PC-3 (cell line): ENCODE measurements around the gene PARVA. TPM values are rescaled to one million over a fixed set of nuclear protein-coding genes. Genes with fewer than 3 reads are reported as not detected.

Experiments used
- ATAC-seq: fragments of 200-7000 bp; cut with Tn5 transposase; 2 replicates; pipeline ENCODE4 v1.9.1; 2020; ENCODE audit warnings: mild to moderate bottlenecking, moderate library complexity
- BruUV-seq: library from RNA; stranded (reverse); fragments of 400-500 nt; replicated peaks from 2 replicates; lab custom pipeline; 2021; lab: Mats Ljungman, UMichigan
- CTCF ChIA-PET: fragments of 300-600 bp; sonication (Branson Sonifier 250); formaldehyde crosslinking; loops from one replicate; lab custom pipeline; 2022; ENCODE audit warnings: antibody characterized with exemption; lab: Charles Lee
- POLR2A ChIA-PET: fragments of 300-600 bp; sonication (Branson Sonifier 250); formaldehyde crosslinking; loops from one replicate; lab custom pipeline; 2022; ENCODE audit warnings: antibody characterized with exemption; ENCODE audit not compliant: unreplicated experiment; lab: Charles Lee
- DNase-seq: peaks from one replicate; pipeline ENCODE4 v3.0.0-alpha.2; 2015
- H2AFZ ChIP-seq: fragments of 300-600 bp; sonication (generic); 2 replicates; pipeline ENCODE4 v1.6.0; 2016; ENCODE audit warnings: antibody characterized with exemption, low read length
- H3F3A ChIP-seq: fragments of 300-600 bp; sonication (generic); one replicate; pipeline ENCODE4 v1.6.0; 2017; ENCODE audit warnings: antibody characterized with exemption, low read length, control low read depth, mild to moderate bottlenecking; ENCODE audit not compliant: unreplicated experiment
- H3K27ac ChIP-seq: fragments of 300-600 bp; sonication (generic); 2 replicates; pipeline ENCODE4 v1.5.1; 2016; ENCODE audit warnings: mild to moderate bottlenecking, low read length
- H3K27me3 ChIP-seq: fragments of 300-600 bp; sonication (generic); 2 replicates; pipeline ENCODE4 v1.6.1; 2016; ENCODE audit warnings: low read length, mixed read lengths
- H3K36me3 ChIP-seq: fragments of 300-600 bp; sonication (generic); 2 replicates; pipeline ENCODE4 v1.6.1; 2016; ENCODE audit warnings: low read depth, mixed run types, low read length, mixed read lengths
- H3K4me1 ChIP-seq: fragments of 300-600 bp; sonication (generic); 2 replicates; pipeline ENCODE4 v1.5.1; 2016; ENCODE audit warnings: low read length; ENCODE audit not compliant: insufficient read depth
- H3K4me2 ChIP-seq: fragments of 300-600 bp; sonication (generic); 2 replicates; pipeline ENCODE4 v1.6.0; 2016; ENCODE audit warnings: low read length
- H3K4me3 ChIP-seq: fragments of 300-600 bp; sonication (generic); 2 replicates; pipeline ENCODE4 v1.5.1; 2016; ENCODE audit warnings: mild to moderate bottlenecking, low read length, mixed read lengths
- H3K79me2 ChIP-seq: fragments of 300-600 bp; sonication (generic); 2 replicates; pipeline ENCODE4 v1.6.1; 2017; ENCODE audit warnings: low read length, mixed read lengths
- H3K9ac ChIP-seq: fragments of 300-600 bp; sonication (generic); 2 replicates; pipeline ENCODE4 v1.6.0; 2016; ENCODE audit warnings: mild to moderate bottlenecking, low read length
- H3K9me2 ChIP-seq: fragments of 300-600 bp; sonication (generic); replicated peaks from 2 replicates; pipeline ENCODE4 v1.6.1; 2016; ENCODE audit warnings: mixed run types, low read length, mixed read lengths
- H3K9me3 ChIP-seq: fragments of 300-600 bp; sonication (generic); 2 replicates; pipeline ENCODE4 v1.6.1; 2016; ENCODE audit warnings: low read length, mixed read lengths
- H4K20me1 ChIP-seq: fragments of 300-600 bp; sonication (generic); 2 replicates; pipeline ENCODE4 v1.6.1; 2016; ENCODE audit warnings: low read length, mixed read lengths
- CTCF ChIP-seq: fragments of 300-600 bp; sonication (generic); conservative IDR thresholded peaks from 2 replicates; pipeline ENCODE4 v1.5.1; 2017; ENCODE audit warnings: antibody characterized with exemption, low read depth, mild to moderate bottlenecking, low read length
- EZH2 ChIP-seq: fragments of 300-600 bp; sonication (generic); IDR thresholded peaks from one replicate; pipeline ENCODE4 v1.6.1; 2017; ENCODE audit warnings: antibody characterized with exemption, mild to moderate bottlenecking, low read length; ENCODE audit not compliant: unreplicated experiment
- EZH2phosphoT487 ChIP-seq: fragments of 300-600 bp; sonication (generic); IDR thresholded peaks from 2 replicates; pipeline ENCODE4 v1.6.1; 2018; ENCODE audit warnings: mild to moderate bottlenecking, antibody characterized with exemption, low read length, borderline replicate concordance
- intact Hi-C: fragments of 100-400 bp; cut with micrococcal nuclease; formaldehyde crosslinking; loops from 2 replicates; pipeline ENCODE4 v1.9.0; 2023
- total RNA-seq: library from RNA; depleted of rRNA; stranded (reverse); fragments of >200 nt; gene quantifications from 2 replicates; pipeline ENCODE4 v1.2.3, GENCODE V29; 2014

PARVA gene
- total RNA-seq, 1 experiment from 2014 or later, result 13.5 TPM

DNA sequence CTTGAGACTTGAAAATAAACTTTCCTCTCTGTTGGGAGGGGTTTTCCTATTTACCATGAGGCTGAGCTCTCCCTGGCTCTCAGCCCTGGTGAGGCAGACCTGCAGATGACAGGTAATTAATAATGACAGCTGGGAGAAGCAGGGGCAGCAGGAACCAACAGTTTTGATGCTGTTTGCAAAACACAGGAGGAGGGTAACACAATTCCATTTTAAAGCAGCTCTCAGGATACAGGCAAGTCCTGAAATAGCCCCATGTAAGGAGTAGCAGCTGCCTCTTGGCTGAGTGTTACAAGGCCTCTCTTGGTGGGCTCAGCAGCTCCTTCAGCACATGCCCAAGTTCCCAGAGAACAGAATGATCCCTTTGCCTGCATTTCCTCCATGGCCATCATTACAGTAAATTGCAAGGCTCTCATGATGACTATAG lies 13.3 kb downstream of the PARVA start:
- TF ChIP-seq EZH2phosphoT487 (no peak), EZH2 (no peak), CTCF (no peak)
- no peak for DNase-seq
- CTCF ChIA-PET, result no interaction called here
- Histone ChIP-seq H3K9ac (no peak overlapping the region), H4K20me1 (no peaks in the 10 kb centered on the region), H3K9me3 (no peaks in the 10 kb centered on the region), H3K27me3 (no peaks in the 10 kb centered on the region), H3K4me2 (no peak overlapping the region), H3K27ac (no peak overlapping the region), H3K9me2 (no peaks in the 10 kb centered on the region), H3K4me1 (no peaks in the 10 kb centered on the region), H3K36me3 (no peaks in the 10 kb centered on the region), H3K79me2 (peaks cover 15% of the 10 kb centered on the region; the same call in 1 of the 2 replicates), H3F3A (no peaks in the 10 kb centered on the region), H2AFZ (no peak overlapping the region), H3K4me3 (no peak overlapping the region)
- BruUV-seq, result no TSS peak
- no peak for ATAC-seq
- POLR2A ChIA-PET, result no interaction called here
- intact Hi-C loops, result no loop called here

GRCh38 chr11:12392672-12393071 lies 15.3 kb downstream of the PARVA start:
- no peak for TF ChIP-seq EZH2
- no peak for TF ChIP-seq EZH2phosphoT487
- TF ChIP-seq CTCF, result no peak
- H2AFZ ChIP-seq, result no peak overlapping the region
- no peaks in the 10 kb centered on the region for H3K9me2 ChIP-seq
- ATAC-seq, result no peak
- no peak overlapping the region for H3K4me2 ChIP-seq
- no peaks in the 10 kb centered on the region for H3K4me1 ChIP-seq
- no peaks in the 10 kb centered on the region for H3K27me3 ChIP-seq
- no peaks in the 10 kb centered on the region for H3K9me3 ChIP-seq
- H3K4me3 ChIP-seq, result no peak overlapping the region
- H3K36me3 ChIP-seq, result no peaks in the 10 kb centered on the region
- H3K79me2 ChIP-seq, result peaks cover 15% of the 10 kb centered on the region; the same call in 1 of the 2 replicates
- no peaks in the 10 kb centered on the region for H4K20me1 ChIP-seq
- no peak for DNase-seq
- no peak overlapping the region for H3K27ac ChIP-seq
- ChIA-PET CTCF (no interaction called here), POLR2A (no interaction called here)
- H3F3A ChIP-seq, result no peaks in the 10 kb centered on the region
- intact Hi-C loops, result no loop called here
- H3K9ac ChIP-seq, result no peak overlapping the region
- BruUV-seq, result no TSS peak

DNA sequence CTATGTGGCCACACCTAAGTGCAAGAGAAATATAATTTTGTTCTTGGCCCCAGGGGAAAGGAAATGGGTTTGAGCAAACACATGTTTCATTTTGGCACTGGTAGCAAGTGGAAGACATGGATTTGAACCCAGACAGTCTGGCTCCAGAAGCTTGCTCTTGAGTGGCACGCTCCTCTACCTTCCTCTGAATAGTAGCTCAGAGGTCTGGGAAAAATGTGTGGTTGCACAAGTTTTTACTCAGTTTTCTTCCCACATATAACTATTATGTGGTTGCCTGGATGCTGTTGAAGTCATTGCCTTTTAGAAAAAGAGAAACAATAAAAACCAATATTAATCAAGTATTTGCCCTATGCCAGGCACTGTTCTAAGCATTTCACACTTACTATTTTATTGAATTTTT lies 16.3 kb downstream of the PARVA start:
- no peak overlapping the region for H3K27ac ChIP-seq
- CTCF ChIA-PET, result no interaction called here

More for the DNA sequence above, 16.3 kb downstream of the PARVA start:
- Histone ChIP-seq H3K4me1 (no peaks in the 10 kb centered on the region), H3K4me3 (no peak overlapping the region), H3K36me3 (no peaks in the 10 kb centered on the region), H3F3A (no peaks in the 10 kb centered on the region), H3K27me3 (no peaks in the 10 kb centered on the region), H3K9me3 (no peaks in the 10 kb centered on the region), H3K4me2 (no peak overlapping the region), H4K20me1 (no peaks in the 10 kb centered on the region), H3K9ac (no peak overlapping the region), H3K9me2 (no peaks in the 10 kb centered on the region), H3K79me2 (peaks cover 10% of the 10 kb centered on the region; the same call in 1 of the 2 replicates), H2AFZ (no peak overlapping the region)
- POLR2A ChIA-PET, result no interaction called here
- TF ChIP-seq EZH2 (no peak), EZH2phosphoT487 (no peak), CTCF (no peak)
- intact Hi-C loops, result no loop called here
- DNase-seq (no peak), ATAC-seq (no peak)
- BruUV-seq, result no TSS peak
